OCI-LY3 (cell line): ENCODE measurements around the gene PLVAP.
A peak's percentile ranks its signal among the peaks of the same experiment; 100 is the strongest.

ENCODE experiments used
- H2AFZ ChIP-seq: fragments of 200-600, 300-600 bp; shearing (Covaris generic); 2 replicates; pipeline ENCODE4 v1.6.0; 2014; ENCODE audit warnings: antibody characterized with exemption, low read depth, low read length
- H3K27ac ChIP-seq: fragments of 200-600, 300-600 bp; sonication (generic); 2 replicates; pipeline ENCODE4 v1.5.1; 2014; ENCODE audit warnings: mild to moderate bottlenecking, low read length, moderate library complexity, mixed read lengths
- H3K27me3 ChIP-seq: fragments of 200-600, 300-600 bp; sonication (generic); 2 replicates; pipeline ENCODE4 v1.6.1; 2014; ENCODE audit warnings: low read depth, low read length, mixed read lengths
- H3K36me3 ChIP-seq: fragments of 200-600, 300-600 bp; sonication (generic); replicated peaks from 2 replicates; pipeline ENCODE3; 2014; ENCODE audit warnings: low read depth, low read length, mixed read lengths
- H3K4me1 ChIP-seq: fragments of 300-600, 200-600 bp; sonication (generic); 2 replicates; pipeline ENCODE4 v1.6.1; 2014; ENCODE audit warnings: low read length, mixed read lengths
- H3K4me2 ChIP-seq: fragments of 200-600, 300-600 bp; sonication (generic); 2 replicates; pipeline ENCODE4 v1.6.1; 2014; ENCODE audit warnings: low read length, mixed read lengths
- H3K4me3 ChIP-seq: fragments of 300-600, 200-600 bp; sonication (generic); 2 replicates; pipeline ENCODE4 v1.5.1; 2014; ENCODE audit warnings: antibody characterized with exemption, mild to moderate bottlenecking, low read length, moderate library complexity
- H3K79me2 ChIP-seq: fragments of 300-600, 200-600 bp; shearing (Covaris generic); 2 replicates; pipeline ENCODE4 v1.6.1; 2014; ENCODE audit warnings: mild to moderate bottlenecking, low read length, mixed read lengths
- H3K9ac ChIP-seq: fragments of 300-600, 200-600 bp; shearing (Covaris generic); 2 replicates; pipeline ENCODE4 v1.6.0; 2014; ENCODE audit warnings: mild to moderate bottlenecking, low read length, moderate library complexity
- H3K9me3 ChIP-seq: fragments of 200-600, 300-600 bp; shearing (Covaris generic); 2 replicates; pipeline ENCODE4 v1.6.1; 2014; ENCODE audit warnings: low read length, mixed read lengths; ENCODE audit not compliant: insufficient read depth
- H4K20me1 ChIP-seq: fragments of 200-600, 300-600 bp; sonication (generic); 2 replicates; pipeline ENCODE4 v1.6.1; 2016; ENCODE audit warnings: low read length, mixed read lengths; ENCODE audit not compliant: insufficient read depth
- CTCF ChIP-seq: fragments of 200-600, 300-600 bp; sonication (generic); IDR thresholded peaks from 2 replicates; pipeline ENCODE4 v1.5.1; 2014; ENCODE audit warnings: antibody characterized with exemption, low read length, low read depth
- EZH2phosphoT487 ChIP-seq: fragments of 200-600 bp; shearing (Covaris generic); IDR thresholded peaks from 2 replicates; pipeline ENCODE4 v1.6.1; 2018; ENCODE audit warnings: antibody characterized with exemption, mixed run types, low read depth

PLVAP gene

GRCh38 chr19:17406887-17407196 lies 29.7 kb upstream of the PLVAP start:
- Histone ChIP-seq H3K27me3 (no peaks in the 10 kb centered on the region), H3K4me2 (peak overlapping the region; percentile 98), H4K20me1 (no peaks in the 10 kb centered on the region; the same call in 1 of the 2 replicates), H3K9me3 (no peaks in the 10 kb centered on the region), H3K36me3 (peaks cover 12% of the 10 kb centered on the region), H2AFZ (no peak overlapping the region), H3K79me2 (peaks cover 36% of the 10 kb centered on the region), H3K4me3 (peak overlapping the region; percentile 83), H3K9ac (peak overlapping the region; percentile 83), H3K27ac (peak overlapping the region; percentile 81), H3K4me1 (peaks cover 33% of the 10 kb centered on the region)
- TF ChIP-seq CTCF: no peak
- TF ChIP-seq EZH2phosphoT487: no peak

- Histone ChIP-seq H3K4me2 (peak overlapping the region; percentile 98), H3K27ac (peak overlapping the region; percentile 81), H3K36me3 (peaks cover 15% of the 10 kb centered on the region), H3K9me3 (no peaks in the 10 kb centered on the region), H3K27me3 (no peaks in the 10 kb centered on the region), H3K4me1 (peaks cover 33% of the 10 kb centered on the region), H3K79me2 (peaks cover 36% of the 10 kb centered on the region), H4K20me1 (no peaks in the 10 kb centered on the region; the same call in 1 of the 2 replicates), H2AFZ (peak overlapping the region; percentile 71; the same call in 1 of the 2 replicates), H3K4me3 (peak overlapping the region; percentile 83), H3K9ac (peak overlapping the region; percentile 83)
- TF ChIP-seq EZH2phosphoT487 (no peak), CTCF (no peak)
These were observed 29.1 kb upstream of the PLVAP start for GRCh38 chr19:17406046-17406886.

GRCh38 chr19:17405250-17406045 lies 28.3 kb upstream of the PLVAP start, which contains the start of gene BST2:
Gene BST2, minus strand, starts transcription at chr19:17405630. Its CDS starts 55 bp downstream, at chr19:17405575.
- H3K4me2 ChIP-seq: peak within 1 kb of the TSS; percentile 98
- no peaks in the 10 kb centered on the region; the same call in 1 of the 2 replicates for H4K20me1 ChIP-seq
- H3K4me3 ChIP-seq: peak within 1 kb of the TSS; percentile 83
- peak within 1 kb of the TSS; percentile 83 for H3K9ac ChIP-seq
- peaks cover 15% of the 10 kb centered on the region for H3K36me3 ChIP-seq
- H3K79me2 ChIP-seq: peaks cover 36% of the 10 kb centered on the region
- H3K27ac ChIP-seq: peak within 1 kb of the TSS; percentile 81
- H2AFZ ChIP-seq: peak within 1 kb of the TSS; percentile 71
- H3K27me3 ChIP-seq: no peaks in the 10 kb centered on the region
- no peaks in the 10 kb centered on the region for H3K9me3 ChIP-seq
- TF ChIP-seq EZH2phosphoT487: no peak
- no peak for TF ChIP-seq CTCF
- H3K4me1 ChIP-seq: peaks cover 33% of the 10 kb centered on the region
